Endothelial cell of umbilical vein (primary cell): ENCODE results near the gene ST3GAL4. TPM values are rescaled to one million over a fixed set of nuclear protein-coding genes. Genes with fewer than 3 reads are reported as not detected.

Source experiments
- BruUV-seq: library from RNA; stranded (reverse); fragments of 400-500 nt; replicated peaks from 2 replicates; lab custom pipeline; 2021; lab: Mats Ljungman, UMichigan
- CTCF ChIA-PET: fragments of 300-600, 350-600 bp; sonication (Branson Sonifier 250); formaldehyde crosslinking; loops from one replicate; lab custom pipeline; 2021; ENCODE audit warnings: antibody characterized with exemption, inconsistent platforms; lab: Charles Lee
- POLR2A ChIA-PET: fragments of 300-600, 350-600 bp; sonication (Branson Sonifier 250); formaldehyde crosslinking; loops from one replicate; lab custom pipeline; 2021; ENCODE audit warnings: antibody characterized with exemption, inconsistent platforms; lab: Charles Lee
- DNase-seq: peaks from one replicate; pipeline ENCODE4 v3.0.0-alpha.2; 2011; ENCODE audit warnings: low read depth, low spot score
- FAIRE-seq: peaks from 2 replicates; lab custom pipeline; 2011; peaks lifted over from hg19 to GRCh38; lab: Jason Lieb, UNC
- H2AFZ ChIP-seq: 2 replicates; pipeline ENCODE4 v1.6.0; 2012; ENCODE audit warnings: low read depth, low read length, control low read depth, inconsistent platforms
- H3K27ac ChIP-seq: 2 replicates; pipeline ENCODE4 v1.5.1; 2011; ENCODE audit warnings: low read depth, mild to moderate bottlenecking, control low read depth, low read length, moderate library complexity; ENCODE audit not compliant: insufficient read depth
- H3K27me3 ChIP-seq, 2 experiments: 2 replicates each; pipeline versions ENCODE4 v1.6.0 to v1.6.1; 2011; ENCODE audit warnings: low read length in 2 of 2, mixed read lengths in 1 of 2; ENCODE audit not compliant: control insufficient read depth in 2 of 2, insufficient read depth in 2 of 2
- H3K36me3 ChIP-seq, 2 experiments: 2 replicates in 1 of 2; 3 replicates in 1 of 2; pipeline ENCODE4 v1.5.1; 2011; ENCODE audit warnings: low read length in 2 of 2, mild to moderate bottlenecking in 1 of 2, moderate library complexity in 1 of 2; ENCODE audit not compliant: control insufficient read depth in 2 of 2, insufficient read depth in 2 of 2; ENCODE audit errors: extremely low read depth in 1 of 2
- H3K4me1 ChIP-seq: 3 replicates; pipeline ENCODE4 v1.5.1; 2011; ENCODE audit warnings: mild to moderate bottlenecking, low read length; ENCODE audit not compliant: control insufficient read depth, insufficient read depth; ENCODE audit errors: extremely low read depth
- H3K4me2 ChIP-seq: 2 replicates; pipeline ENCODE4 v1.6.1; 2011; ENCODE audit warnings: low read length, control low read depth, mixed read lengths; ENCODE audit not compliant: insufficient read depth
- H3K4me3 ChIP-seq, 3 experiments: fragments of 200-600 bp in 1 of 3; sonication (generic), shearing (Covaris generic) in 1 of 3; replicated peaks in 1 of 3; 2 replicates each; pipeline ENCODE4 v1.5.1; 2011 to 2016; ENCODE audit warnings: control low read depth in 3 of 3, low read length in 3 of 3, mild to moderate bottlenecking in 2 of 3, inconsistent platforms in 1 of 3, low read depth in 1 of 3, moderate library complexity in 1 of 3; ENCODE audit not compliant: insufficient read depth in 1 of 3
- H3K79me2 ChIP-seq: 2 replicates; pipeline ENCODE4 v1.6.0; 2012; ENCODE audit warnings: low read length, inconsistent platforms; ENCODE audit not compliant: control insufficient read depth, insufficient read depth
- H3K9ac ChIP-seq: replicated peaks from 2 replicates; pipeline ENCODE3; 2011; ENCODE audit warnings: low read length, control low read depth; ENCODE audit not compliant: insufficient read depth; ENCODE audit errors: extremely low read depth
- H3K9me1 ChIP-seq: replicated peaks from 3 replicates; pipeline ENCODE4 v1.6.0; 2011; ENCODE audit warnings: mild to moderate bottlenecking, low read length; ENCODE audit not compliant: control insufficient read depth, insufficient read depth; ENCODE audit errors: extremely low read depth
- H3K9me3 ChIP-seq: replicated peaks from 2 replicates; pipeline ENCODE4 v1.5.1; 2012; ENCODE audit warnings: low read length, inconsistent platforms; ENCODE audit not compliant: control insufficient read depth, insufficient read depth
- H4K20me1 ChIP-seq: replicated peaks from 2 replicates; pipeline ENCODE3; 2011; ENCODE audit warnings: mild to moderate bottlenecking, low read length; ENCODE audit not compliant: control insufficient read depth, insufficient read depth; ENCODE audit errors: extremely low read depth
- EZH2 ChIP-seq: IDR thresholded peaks from 2 replicates; pipeline ENCODE4 v1.6.1; 2012; ENCODE audit warnings: borderline replicate concordance, low read depth, mild to moderate bottlenecking, moderate library complexity, low read length, inconsistent platforms; ENCODE audit not compliant: severe bottlenecking
- FOS ChIP-seq: IDR thresholded peaks from 2 replicates; pipeline ENCODE4 v1.6.1; 2011; ENCODE audit warnings: mild to moderate bottlenecking, low read length, moderate library complexity, borderline replicate concordance; ENCODE audit not compliant: insufficient read depth
- GATA2 ChIP-seq: IDR thresholded peaks from 2 replicates; pipeline ENCODE4 v1.7.0; 2011; ENCODE audit warnings: low read depth, mild to moderate bottlenecking, moderate library complexity, mixed read lengths, low read length; ENCODE audit not compliant: insufficient read length, insufficient read depth
- JUN ChIP-seq: IDR thresholded peaks from 2 replicates; pipeline ENCODE4 v1.6.1; 2011; ENCODE audit warnings: borderline replicate concordance, low read depth; ENCODE audit not compliant: insufficient read length, insufficient read depth
- MYC ChIP-seq: IDR thresholded peaks from one replicate; pipeline ENCODE4 v1.6.1; 2011; ENCODE audit warnings: mild to moderate bottlenecking, low read depth, low read length
- POLR2A ChIP-seq: IDR thresholded peaks from 2 replicates; pipeline ENCODE4 v1.6.1; 2012; ENCODE audit warnings: low read depth, mild to moderate bottlenecking, control low read depth, low read length
- POLR2AphosphoS5 ChIP-seq: IDR thresholded peaks from 2 replicates; pipeline ENCODE4 v1.6.1; 2012; ENCODE audit warnings: low read depth, mild to moderate bottlenecking, control low read depth, low read length, moderate library complexity; ENCODE audit not compliant: insufficient read depth
- dilution Hi-C: fragments of 300-500 bp; cut with MboI; formaldehyde crosslinking; loops from one replicate; pipeline ENCODE4 v1.15.0; 2019; ENCODE audit warnings: low sequenced_read_pairs; ENCODE audit not compliant: extremely low pct_ligation_motif_present
- intact Hi-C: fragments of 100-400 bp; cut with micrococcal nuclease; formaldehyde crosslinking; loops from one replicate; pipeline ENCODE4 v1.10.0; 2022
- polyA plus RNA-seq, 4 experiments: library from polyadenylated mRNA; depleted of rRNA in 3 of 4; stranded (reverse) in 3 of 4; unstranded in 1 of 4; fragments of >200 nt; gene quantifications; 2 replicates each; pipeline versions ENCODE4 v1.2.1 to v1.2.3, GENCODE V29; 2011 to 2012; ENCODE audit warnings: missing spikeins in 1 of 4
- total RNA-seq: library from RNA; stranded (reverse); gene quantifications from 2 replicates; pipeline ENCODE4 v1.2.3, GENCODE V29; 2021
- TF ChIP-seq, protein P1 (sequence below): IDR thresholded peaks from 2 replicates; pipeline ENCODE4 v1.6.1; 2011; ENCODE audit not compliant: insufficient read depth, insufficient read length
- TF ChIP-seq, protein P2 (sequence below), 2 donors: IDR thresholded peaks; 1 replicate in 1 of 2; 2 replicates in 1 of 2; pipeline ENCODE4 v1.5.1; 2011; ENCODE audit warnings: low read length in 2 of 2, mild to moderate bottlenecking in 2 of 2, moderate library complexity in 2 of 2, control low read depth in 1 of 2, inconsistent platforms in 1 of 2, low read depth in 1 of 2; ENCODE audit not compliant: insufficient read depth in 1 of 2; ENCODE audit errors: extremely low read depth in 1 of 2

Gene ST3GAL4
- total and polyA plus RNA-seq, 2 donors (not counting 3 experiments of a cell fraction or from before 2014, with no cell fraction given) = 17.7 to 19.4 TPM

DNA sequence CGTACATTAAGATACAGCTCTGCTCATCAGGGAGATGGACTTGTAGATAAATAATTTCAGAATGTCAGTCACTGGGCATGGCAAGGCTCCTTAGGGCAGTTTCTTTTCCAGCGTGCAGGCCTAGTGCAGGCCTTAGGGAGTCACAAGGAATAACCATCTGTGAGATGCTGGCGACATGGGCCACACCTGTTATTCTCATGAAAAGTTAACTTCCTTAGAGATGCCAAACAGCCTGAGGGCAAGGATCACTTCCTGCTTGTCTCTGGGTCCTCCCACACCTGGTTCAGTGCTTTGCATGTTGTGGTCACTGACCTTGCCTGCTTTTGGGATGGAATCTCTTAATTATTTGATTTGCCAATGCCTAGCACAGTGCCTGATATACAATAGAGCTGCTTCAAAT, 70.6 kb downstream of the ST3GAL4 start:
- ChIA-PET CTCF (interaction anchor here (2.0 to 2.6 kb wide), 2 partner anchors 9 to 55 kb away, joined by 4 to 6 read pairs; no protein-coding TSS in a partner anchor), POLR2A (no interaction called here)
- H3K27me3 ChIP-seq = no peaks in the 10 kb centered on the region
- no peaks in the 10 kb centered on the region for H3K9me1 ChIP-seq
- no peak overlapping the region for H3K4me2 ChIP-seq
- H2AFZ ChIP-seq = no peak overlapping the region
- H3K9ac ChIP-seq = no peak overlapping the region
- TF ChIP-seq, protein P1, sequence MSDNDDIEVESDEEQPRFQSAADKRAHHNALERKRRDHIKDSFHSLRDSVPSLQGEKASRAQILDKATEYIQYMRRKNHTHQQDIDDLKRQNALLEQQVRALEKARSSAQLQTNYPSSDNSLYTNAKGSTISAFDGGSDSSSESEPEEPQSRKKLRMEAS = no peak
- TF ChIP-seq POLR2AphosphoS5 (no peak), EZH2 (no peak), POLR2A (no peak), GATA2 (no peak), JUN (no peak), FOS (no peak), MYC (no peak)
- TF ChIP-seq, protein P2, sequence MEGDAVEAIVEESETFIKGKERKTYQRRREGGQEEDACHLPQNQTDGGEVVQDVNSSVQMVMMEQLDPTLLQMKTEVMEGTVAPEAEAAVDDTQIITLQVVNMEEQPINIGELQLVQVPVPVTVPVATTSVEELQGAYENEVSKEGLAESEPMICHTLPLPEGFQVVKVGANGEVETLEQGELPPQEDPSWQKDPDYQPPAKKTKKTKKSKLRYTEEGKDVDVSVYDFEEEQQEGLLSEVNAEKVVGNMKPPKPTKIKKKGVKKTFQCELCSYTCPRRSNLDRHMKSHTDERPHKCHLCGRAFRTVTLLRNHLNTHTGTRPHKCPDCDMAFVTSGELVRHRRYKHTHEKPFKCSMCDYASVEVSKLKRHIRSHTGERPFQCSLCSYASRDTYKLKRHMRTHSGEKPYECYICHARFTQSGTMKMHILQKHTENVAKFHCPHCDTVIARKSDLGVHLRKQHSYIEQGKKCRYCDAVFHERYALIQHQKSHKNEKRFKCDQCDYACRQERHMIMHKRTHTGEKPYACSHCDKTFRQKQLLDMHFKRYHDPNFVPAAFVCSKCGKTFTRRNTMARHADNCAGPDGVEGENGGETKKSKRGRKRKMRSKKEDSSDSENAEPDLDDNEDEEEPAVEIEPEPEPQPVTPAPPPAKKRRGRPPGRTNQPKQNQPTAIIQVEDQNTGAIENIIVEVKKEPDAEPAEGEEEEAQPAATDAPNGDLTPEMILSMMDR (IDR thresholded peaks at IDR 0.05; ENCODE audit: extremely low read depth in 1 of 2, insufficient read depth in 1 of 2, low read depth in 1 of 2, low read length in 2 of 2) = no peak
- BruUV-seq = no TSS peak
- intact Hi-C loops = no loop called here
- DNase-seq = no peak
- FAIRE-seq = no peak
- H3K79me2 ChIP-seq = no peaks in the 10 kb centered on the region
- no peaks in the 10 kb centered on the region for H3K9me3 ChIP-seq
- H3K4me3 ChIP-seq = no peak overlapping the region
- no peaks in the 10 kb centered on the region for H4K20me1 ChIP-seq
- dilution Hi-C loops = no loop called here
- H3K4me1 ChIP-seq = no peaks in the 10 kb centered on the region
- H3K36me3 ChIP-seq = no peaks in the 10 kb centered on the region
- H3K27ac ChIP-seq = no peak overlapping the region
